ENCODE measurements around the gene FALEC. TPM values are rescaled to one million over a fixed set of nuclear protein-coding genes. Genes with fewer than 3 reads are reported as not detected.

The FALEC gene
- total RNA-seq, 1 experiment from 2014 or later: 0.59 TPM

- Histone ChIP-seq H3K4me3 (ENCODE audit: low read depth, low read length) (no peak overlapping the region), H3K36me3 (ENCODE audit: control insufficient read depth, insufficient read depth, low read length) (no peaks in the 10 kb centered on the region), H3K9me3 (no peaks in the 10 kb centered on the region), H3K4me1 (peaks cover 11% of the 10 kb centered on the region; the same call in 1 of the 2 replicates), H3K27me3 (replicated peaks; ENCODE audit: control insufficient read depth, insufficient read depth, low read length) (no peaks in the 10 kb centered on the region)
- no TSS peak for BruUV-seq (replicated peaks)
- intact Hi-C loops (cut with micrococcal nuclease; ENCODE audit: unreplicated experiment): no loop called here
- Mint-ChIP-seq H3K36me3 (ENCODE audit: insufficient read depth, unreplicated experiment) (peaks cover 16% of the 10 kb centered on the region), H3K4me1 (ENCODE audit: low read depth, unreplicated experiment) (peaks cover 9% of the 10 kb centered on the region), H3K27me3 (ENCODE audit: insufficient read depth, unreplicated experiment) (no peaks in the 10 kb centered on the region), H3K9me3 (ENCODE audit: unreplicated experiment) (no peaks in the 10 kb centered on the region), H3K4me3 (ENCODE audit: unreplicated experiment) (no peak overlapping the region), H3K27ac (ENCODE audit: unreplicated experiment) (no peak overlapping the region)
- no peak for TF ChIP-seq CTCF (IDR thresholded peaks at IDR 0.05; ENCODE audit: insufficient read depth in 1 of 2, low read depth in 1 of 2, low read length in 1 of 2, severe bottlenecking in 1 of 2, unreplicated experiment in 1 of 2)
- no peak for DNase-seq
- ChIA-PET CTCF (no interaction called here), POLR2A (no interaction called here)
Measured at GRCh38 chr1:150511985-150512660, 3.4 kb upstream of the FALEC start.

GRCh38 chr1:150512846-150513245 lies 2.7 kb upstream of the FALEC start:
- POLR2A ChIA-PET: no interaction called here
- H3K36me3 Mint-ChIP-seq (ENCODE audit: insufficient read depth, unreplicated experiment): peaks cover 16% of the 10 kb centered on the region
- H3K27ac Mint-ChIP-seq (ENCODE audit: unreplicated experiment): no peak overlapping the region
- no peak overlapping the region for H3K4me3 Mint-ChIP-seq (ENCODE audit: unreplicated experiment)
- Histone ChIP-seq H3K4me1 (peaks cover 7% of the 10 kb centered on the region; the same call in 1 of the 2 replicates), H3K36me3 (ENCODE audit: control insufficient read depth, insufficient read depth, low read length) (no peaks in the 10 kb centered on the region), H3K9me3 (no peaks in the 10 kb centered on the region), H3K4me3 (ENCODE audit: low read depth, low read length) (no peak overlapping the region), H3K27me3 (replicated peaks; ENCODE audit: control insufficient read depth, insufficient read depth, low read length) (no peaks in the 10 kb centered on the region)
- H3K9me3 Mint-ChIP-seq (ENCODE audit: unreplicated experiment): no peaks in the 10 kb centered on the region
- intact Hi-C loops (cut with micrococcal nuclease; ENCODE audit: unreplicated experiment): no loop called here
- BruUV-seq (replicated peaks): no TSS peak
- peaks cover 9% of the 10 kb centered on the region for H3K4me1 Mint-ChIP-seq (ENCODE audit: low read depth, unreplicated experiment)
- DNase-seq: no peak
- no peaks in the 10 kb centered on the region for H3K27me3 Mint-ChIP-seq (ENCODE audit: insufficient read depth, unreplicated experiment)
- TF ChIP-seq CTCF (IDR thresholded peaks at IDR 0.05; ENCODE audit: insufficient read depth in 1 of 2, low read depth in 1 of 2, low read length in 1 of 2, severe bottlenecking in 1 of 2, unreplicated experiment in 1 of 2): no peak
- CTCF ChIA-PET: no interaction called here

- H3K36me3 ChIP-seq (ENCODE audit: control insufficient read depth, insufficient read depth, low read length): no peaks in the 10 kb centered on the region
- ChIA-PET POLR2A (no interaction called here), CTCF (no interaction called here)
- peaks cover 7% of the 10 kb centered on the region; the same call in 1 of the 2 replicates for H3K4me1 ChIP-seq
- intact Hi-C loops (cut with micrococcal nuclease; ENCODE audit: unreplicated experiment): no loop called here
- no peaks in the 10 kb centered on the region for H3K9me3 Mint-ChIP-seq (ENCODE audit: unreplicated experiment)
- H3K4me3 ChIP-seq (ENCODE audit: low read depth, low read length): no peak overlapping the region
- TF ChIP-seq CTCF (IDR thresholded peaks at IDR 0.05; ENCODE audit: insufficient read depth in 1 of 2, low read depth in 1 of 2, low read length in 1 of 2, severe bottlenecking in 1 of 2, unreplicated experiment in 1 of 2): no peak
- H3K27me3 Mint-ChIP-seq (ENCODE audit: insufficient read depth, unreplicated experiment): no peaks in the 10 kb centered on the region
- H3K4me3 Mint-ChIP-seq (ENCODE audit: unreplicated experiment): no peak overlapping the region
- no peaks in the 10 kb centered on the region for H3K27me3 ChIP-seq (replicated peaks; ENCODE audit: control insufficient read depth, insufficient read depth, low read length)
- peaks cover 9% of the 10 kb centered on the region for H3K4me1 Mint-ChIP-seq (ENCODE audit: low read depth, unreplicated experiment)
- H3K27ac Mint-ChIP-seq (ENCODE audit: unreplicated experiment): no peak overlapping the region
- H3K36me3 Mint-ChIP-seq (ENCODE audit: insufficient read depth, unreplicated experiment): peaks cover 16% of the 10 kb centered on the region
- no peak for DNase-seq
- no peaks in the 10 kb centered on the region for H3K9me3 ChIP-seq
- BruUV-seq (replicated peaks): no TSS peak
Measured at GRCh38 chr1:150513351-150513791, 2.2 kb upstream of the FALEC start.

All from Caco-2 (cell line).